ENCODE measurements around the gene HES1. TPM values are rescaled to one million over a fixed set of nuclear protein-coding genes. Genes with fewer than 3 reads are reported as not detected.

HES1 gene
- total and polyA plus RNA-seq, 9 of the 15 experiments (the other 6 are each of a cell fraction or from before 2014, with no cell fraction given) = 3.4 to 37.0 (median 19.3) TPM

DNA sequence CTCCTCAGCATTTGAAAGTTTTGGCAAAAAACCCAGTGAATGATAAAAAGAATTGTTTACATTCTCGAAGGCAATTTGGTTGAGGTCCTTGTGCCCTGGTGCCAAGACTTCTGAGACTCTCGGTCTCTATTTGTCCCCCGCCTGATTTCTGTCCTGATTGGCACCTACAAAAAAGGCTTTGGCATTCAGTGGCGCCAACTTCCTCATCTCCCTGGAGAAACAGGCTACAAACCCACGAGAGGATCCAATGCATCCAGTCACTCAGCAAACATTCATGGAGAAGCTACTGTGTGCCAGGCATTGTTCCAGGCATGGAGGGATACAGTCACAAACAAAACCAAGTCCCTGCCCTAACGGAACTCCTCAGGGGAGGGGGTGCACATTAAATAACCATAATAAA lies 42.7 kb downstream of the HES1 start (continued):
- TF ChIP-seq, protein P1, sequence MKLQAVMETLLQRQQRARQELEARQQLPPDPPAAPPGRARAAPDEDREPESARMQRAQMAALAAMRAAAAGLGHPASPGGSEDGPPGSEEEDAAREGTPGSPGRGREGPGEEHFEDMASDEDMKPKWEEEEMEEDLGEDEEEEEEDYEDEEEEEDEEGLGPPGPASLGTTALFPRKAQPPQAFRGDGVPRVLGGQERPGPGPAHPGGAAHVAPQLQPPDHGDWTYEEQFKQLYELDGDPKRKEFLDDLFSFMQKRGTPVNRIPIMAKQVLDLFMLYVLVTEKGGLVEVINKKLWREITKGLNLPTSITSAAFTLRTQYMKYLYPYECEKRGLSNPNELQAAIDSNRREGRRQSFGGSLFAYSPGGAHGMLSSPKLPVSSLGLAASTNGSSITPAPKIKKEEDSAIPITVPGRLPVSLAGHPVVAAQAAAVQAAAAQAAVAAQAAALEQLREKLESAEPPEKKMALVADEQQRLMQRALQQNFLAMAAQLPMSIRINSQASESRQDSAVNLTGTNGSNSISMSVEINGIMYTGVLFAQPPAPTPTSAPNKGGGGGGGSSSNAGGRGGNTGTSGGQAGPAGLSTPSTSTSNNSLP (IDR thresholded peaks at IDR 0.05; ENCODE audit: borderline replicate concordance, low read depth, low read length) = no peak

DNA sequence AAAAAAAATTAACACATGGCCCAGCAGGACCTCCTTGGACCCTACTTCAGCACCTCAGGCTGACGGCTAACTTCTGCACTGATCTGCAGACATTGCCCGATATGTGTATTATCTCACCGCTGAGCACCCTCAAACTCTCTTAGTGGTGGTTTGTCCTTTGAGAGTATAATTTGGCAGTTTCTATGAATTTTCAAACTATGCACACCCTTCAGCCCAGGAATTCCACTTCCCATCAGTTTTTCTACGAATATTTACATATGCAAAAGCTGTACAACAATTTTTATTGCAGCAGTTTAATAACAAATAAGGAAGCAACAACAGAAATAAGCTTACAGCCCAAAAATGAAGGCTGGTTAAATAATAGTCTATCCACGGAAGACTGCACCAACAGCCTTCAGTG lies 44.6 kb downstream of the HES1 start:
- H2AFZ ChIP-seq (ENCODE audit: low read depth, low read length) = no peak overlapping the region
- H3K4me2 ChIP-seq (ENCODE audit: insufficient read depth, low read length) = no peak overlapping the region
- H3K27ac ChIP-seq (ENCODE audit: extremely low read depth, low read depth, low read length) = no peak overlapping the region
- ATAC-seq (no peak), FAIRE-seq (no peak), DNase-seq (ENCODE audit: extremely low read depth in 1 of 4, low spot score in 3 of 4) (no peak)
- intact Hi-C loops (cut with micrococcal nuclease) = no loop called here
- no peak overlapping the region for H3K4me3 ChIP-seq
- H3K27me3 ChIP-seq (ENCODE audit: control insufficient read depth in 2 of 2, insufficient read depth in 2 of 2, low read length in 2 of 2) = no peaks in the 10 kb centered on the region
- H3K9me1 ChIP-seq (ENCODE audit: control insufficient read depth, insufficient read depth, low read length) = no peaks in the 10 kb centered on the region
- no peaks in the 10 kb centered on the region for H3K36me3 ChIP-seq (ENCODE audit: control insufficient read depth, insufficient read depth, low read length)
- H3K79me2 ChIP-seq (ENCODE audit: control insufficient read depth, insufficient read depth, low read length) = no peaks in the 10 kb centered on the region
- H4K20me1 ChIP-seq (replicated peaks; ENCODE audit: control insufficient read depth, insufficient read depth, low read length) = no peaks in the 10 kb centered on the region
- ChIA-PET POLR2A (interaction anchor here (0.8 kb wide), 1 partner anchor 74 kb away, joined by 3 read pairs; no protein-coding TSS in a partner anchor), CTCF (ENCODE audit: low intra/inter-chr PET ratio) (no interaction called here)
- WGBS (ENCODE audit: insufficient coverage, low coverage, missing lambda C conversion rate) = 78% methylated on average over 5 of the region's 5 CpGs
- H3K9me3 ChIP-seq (replicated peaks; ENCODE audit: control insufficient read depth, insufficient read depth, low read depth, low read length) = no peaks in the 10 kb centered on the region
- no TSS peak for BruUV-seq (replicated peaks)
- in situ Hi-C loops (cut with MboI) = no loop called here
- H3K9ac ChIP-seq (ENCODE audit: insufficient read depth in 1 of 2, low read depth in 2 of 2, low read length in 2 of 2) = no peak overlapping the region
- peaks cover 13 to 24% of the 10 kb centered on the region in 2 experiments for H3K4me1 ChIP-seq (replicated peaks in 1 of 2; ENCODE audit: control insufficient read depth in 2 of 2, insufficient read depth in 2 of 2, low read length in 2 of 2)
- TF ChIP-seq MTA1 (IDR thresholded peaks at IDR 0.05; ENCODE audit: borderline replicate concordance) = no peak
- TF ChIP-seq ZNF79 (CRISPR knock-in tag; IDR thresholded peaks at IDR 0.05; ENCODE audit: low read depth) = no peak
- TF ChIP-seq, protein P2, sequence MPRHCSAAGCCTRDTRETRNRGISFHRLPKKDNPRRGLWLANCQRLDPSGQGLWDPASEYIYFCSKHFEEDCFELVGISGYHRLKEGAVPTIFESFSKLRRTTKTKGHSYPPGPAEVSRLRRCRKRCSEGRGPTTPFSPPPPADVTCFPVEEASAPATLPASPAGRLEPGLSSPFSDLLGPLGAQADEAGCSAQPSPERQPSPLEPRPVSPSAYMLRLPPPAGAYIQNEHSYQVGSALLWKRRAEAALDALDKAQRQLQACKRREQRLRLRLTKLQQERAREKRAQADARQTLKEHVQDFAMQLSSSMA (CRISPR knock-in tag; IDR thresholded peaks at IDR 0.05) = no peak
- TF ChIP-seq SRSF3 (IDR thresholded peaks at IDR 0.05; ENCODE audit: insufficient read depth, low read length) = no peak
- TF ChIP-seq ZNF324 (CRISPR knock-in tag; IDR thresholded peaks at IDR 0.05) = no peak
- TF ChIP-seq GABPB2 (CRISPR knock-in tag; conservative IDR thresholded peaks at IDR 0.05) = no peak
- TF ChIP-seq CEBPB (tag; IDR thresholded peaks at IDR 0.05) = no peak
- no peak for TF ChIP-seq POLR2G (IDR thresholded peaks at IDR 0.05; ENCODE audit: low read depth, low read length)
- TF ChIP-seq LARP7 (IDR thresholded peaks at IDR 0.05) = no peak
- TF ChIP-seq CBX5 (IDR thresholded peaks at IDR 0.05; ENCODE audit: borderline replicate concordance, low read depth) = no peak
- TF ChIP-seq PREB (CRISPR knock-in tag; IDR thresholded peaks at IDR 0.05) = no peak
- TF ChIP-seq COPS2 (conservative IDR thresholded peaks at IDR 0.05) = no peak
- no peak for TF ChIP-seq SNRNP70 (optimal IDR thresholded peaks at IDR 0.05; ENCODE audit: low read depth, low read length)
- TF ChIP-seq NUFIP1 (IDR thresholded peaks at IDR 0.05; ENCODE audit: partially characterized antibody) = no peak
- TF ChIP-seq PBX2 (CRISPR knock-in tag; IDR thresholded peaks at IDR 0.05; ENCODE audit: low read depth) = no peak
- TF ChIP-seq PBX2 (tag; conservative IDR thresholded peaks at IDR 0.05; ENCODE audit: low read depth) = no peak
- no peak for TF ChIP-seq POLR2A (conservative IDR thresholded peaks at IDR 0.05)
- no peak for TF ChIP-seq GTF2A2 (tag; IDR thresholded peaks at IDR 0.05)
